ENCODE data around the gene MT1B.

Gene MT1B

DNA sequence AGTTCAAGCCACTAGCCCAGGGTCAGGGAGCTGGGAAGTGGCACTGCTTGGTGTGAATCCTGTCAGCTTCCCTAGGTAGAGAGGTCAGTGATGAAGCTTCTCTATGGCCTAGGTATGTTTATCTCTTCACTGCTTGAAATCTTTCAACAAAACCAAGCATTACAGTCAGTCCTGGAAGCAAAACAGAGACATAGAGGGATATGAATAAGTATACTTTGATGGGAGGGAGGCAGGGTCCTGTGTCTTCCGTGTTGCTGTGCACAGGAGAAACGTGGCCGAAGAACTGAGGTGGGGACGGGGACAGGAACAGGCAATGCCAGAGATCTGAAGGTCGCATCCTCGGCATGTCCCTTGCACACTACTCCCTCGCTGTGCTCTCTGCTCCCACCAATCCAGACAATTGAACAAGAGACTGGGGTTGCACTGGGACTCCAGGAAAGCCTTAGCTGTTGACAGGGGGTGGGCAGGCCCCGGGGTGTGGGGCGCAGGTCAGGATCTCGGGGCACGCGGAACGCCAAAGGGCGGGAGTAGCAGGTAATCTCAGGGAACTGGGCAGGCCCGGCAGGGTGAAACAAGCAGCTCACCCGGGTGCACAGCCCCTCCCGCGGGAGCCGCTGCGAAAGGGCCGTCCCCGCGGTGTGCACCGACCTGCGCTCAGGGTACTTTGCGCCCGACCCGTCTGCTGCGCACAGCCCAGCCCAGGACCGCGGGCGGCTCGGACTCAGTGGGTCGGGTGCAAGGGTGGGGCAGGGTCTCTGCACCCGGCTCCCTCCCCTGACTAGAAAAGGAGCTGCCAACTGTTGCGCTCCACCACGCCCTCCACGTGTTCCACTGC, 17.5 kb downstream of the MT1B start, which contains the start of gene MT1H:
Gene MT1H, plus strand, starts transcription at position 810 of the 835 bp plus-strand sequence. CDS start 71 bp downstream, outside the sequence.
- TF ChIP-seq, protein P1, sequence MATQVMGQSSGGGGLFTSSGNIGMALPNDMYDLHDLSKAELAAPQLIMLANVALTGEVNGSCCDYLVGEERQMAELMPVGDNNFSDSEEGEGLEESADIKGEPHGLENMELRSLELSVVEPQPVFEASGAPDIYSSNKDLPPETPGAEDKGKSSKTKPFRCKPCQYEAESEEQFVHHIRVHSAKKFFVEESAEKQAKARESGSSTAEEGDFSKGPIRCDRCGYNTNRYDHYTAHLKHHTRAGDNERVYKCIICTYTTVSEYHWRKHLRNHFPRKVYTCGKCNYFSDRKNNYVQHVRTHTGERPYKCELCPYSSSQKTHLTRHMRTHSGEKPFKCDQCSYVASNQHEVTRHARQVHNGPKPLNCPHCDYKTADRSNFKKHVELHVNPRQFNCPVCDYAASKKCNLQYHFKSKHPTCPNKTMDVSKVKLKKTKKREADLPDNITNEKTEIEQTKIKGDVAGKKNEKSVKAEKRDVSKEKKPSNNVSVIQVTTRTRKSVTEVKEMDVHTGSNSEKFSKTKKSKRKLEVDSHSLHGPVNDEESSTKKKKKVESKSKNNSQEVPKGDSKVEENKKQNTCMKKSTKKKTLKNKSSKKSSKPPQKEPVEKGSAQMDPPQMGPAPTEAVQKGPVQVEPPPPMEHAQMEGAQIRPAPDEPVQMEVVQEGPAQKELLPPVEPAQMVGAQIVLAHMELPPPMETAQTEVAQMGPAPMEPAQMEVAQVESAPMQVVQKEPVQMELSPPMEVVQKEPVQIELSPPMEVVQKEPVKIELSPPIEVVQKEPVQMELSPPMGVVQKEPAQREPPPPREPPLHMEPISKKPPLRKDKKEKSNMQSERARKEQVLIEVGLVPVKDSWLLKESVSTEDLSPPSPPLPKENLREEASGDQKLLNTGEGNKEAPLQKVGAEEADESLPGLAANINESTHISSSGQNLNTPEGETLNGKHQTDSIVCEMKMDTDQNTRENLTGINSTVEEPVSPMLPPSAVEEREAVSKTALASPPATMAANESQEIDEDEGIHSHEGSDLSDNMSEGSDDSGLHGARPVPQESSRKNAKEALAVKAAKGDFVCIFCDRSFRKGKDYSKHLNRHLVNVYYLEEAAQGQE (IDR thresholded peaks at IDR 0.05; ENCODE audit: insufficient read depth in 1 of 2, low read depth in 2 of 2, low read length in 2 of 2) = no peak
- TF ChIP-seq TAF1 (IDR thresholded peaks at IDR 0.05; ENCODE audit: borderline replicate concordance, insufficient read depth, low read length) (no peak), FOXP2 (optimal IDR thresholded peaks at IDR 0.05; ENCODE audit: borderline replicate concordance, extremely low read depth, extremely low read length, insufficient read depth) (no peak), SIN3A (IDR thresholded peaks at IDR 0.05; ENCODE audit: borderline replicate concordance, insufficient read depth, low read length) (no peak)

DNA sequence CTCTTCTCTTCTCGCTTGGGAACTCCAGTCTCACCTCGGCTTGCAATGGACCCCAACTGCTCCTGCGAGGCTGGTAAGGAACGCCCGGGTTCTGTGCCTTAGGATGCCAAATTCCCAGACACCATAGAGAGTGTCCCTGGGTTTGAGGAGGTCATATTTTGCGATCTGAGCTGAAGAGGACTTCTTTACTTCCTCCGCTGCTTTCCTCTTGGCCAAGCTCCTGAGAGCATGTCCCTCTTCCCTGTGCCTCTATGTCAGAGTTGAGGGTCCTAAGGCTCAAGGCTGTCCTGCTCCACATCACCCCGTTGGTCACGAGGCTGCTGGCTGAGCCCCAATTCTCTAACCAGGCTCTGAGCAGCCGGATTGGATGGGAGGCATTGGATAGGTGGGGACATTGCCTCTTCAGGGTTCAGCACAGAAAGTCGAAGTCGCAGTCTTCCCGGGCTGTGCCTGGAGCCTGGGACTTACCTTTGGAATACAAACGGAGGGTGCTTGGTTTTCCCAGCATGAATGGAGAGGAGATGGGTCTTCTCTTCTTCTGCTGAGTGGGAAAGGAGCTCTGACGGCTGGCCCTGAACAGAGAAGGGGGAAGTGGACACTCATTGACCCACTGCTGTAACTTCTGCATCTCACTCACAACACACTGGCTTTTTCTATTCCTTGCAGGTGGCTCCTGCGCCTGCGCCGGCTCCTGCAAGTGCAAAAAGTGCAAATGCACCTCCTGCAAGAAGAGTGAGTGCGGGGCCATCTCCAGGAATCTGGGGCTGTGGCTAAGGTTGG, 18.3 kb downstream of the MT1B start:
- no peak for TF ChIP-seq TAF1 (IDR thresholded peaks at IDR 0.05; ENCODE audit: borderline replicate concordance, insufficient read depth, low read length)
- no peak for TF ChIP-seq SIN3A (IDR thresholded peaks at IDR 0.05; ENCODE audit: borderline replicate concordance, insufficient read depth, low read length)
- TF ChIP-seq POLR2AphosphoS5 (IDR thresholded peaks at IDR 0.05; ENCODE audit: low read depth, low read length) = no peak
- TF ChIP-seq, protein P1 (IDR thresholded peaks at IDR 0.05; ENCODE audit: insufficient read depth in 1 of 2, low read depth in 2 of 2, low read length in 2 of 2) = no peak
- TF ChIP-seq FOXP2 (optimal IDR thresholded peaks at IDR 0.05; ENCODE audit: borderline replicate concordance, extremely low read depth, extremely low read length, insufficient read depth) = no peak

DNA sequence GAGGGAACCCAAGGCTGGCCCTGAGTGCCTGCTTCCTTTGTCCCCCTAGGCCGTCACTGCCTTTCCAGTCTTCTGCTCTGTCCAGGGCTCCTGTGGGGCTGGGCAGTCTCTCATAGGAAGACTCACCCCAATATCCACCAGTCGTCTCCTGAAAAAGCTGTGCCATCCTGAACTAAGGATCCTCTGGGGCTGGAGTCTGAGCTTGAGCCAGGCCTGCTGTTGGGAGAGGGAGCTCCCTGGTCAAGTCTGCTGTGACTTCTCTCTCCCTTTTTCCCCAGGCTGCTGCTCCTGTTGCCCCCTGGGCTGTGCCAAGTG, 18.9 kb downstream of the MT1B start:
- TF ChIP-seq POLR2AphosphoS5 (IDR thresholded peaks at IDR 0.05; ENCODE audit: low read depth, low read length) (no peak), SIN3A (IDR thresholded peaks at IDR 0.05; ENCODE audit: borderline replicate concordance, insufficient read depth, low read length) (no peak), FOXP2 (optimal IDR thresholded peaks at IDR 0.05; ENCODE audit: borderline replicate concordance, extremely low read depth, extremely low read length, insufficient read depth) (no peak), TAF1 (IDR thresholded peaks at IDR 0.05; ENCODE audit: borderline replicate concordance, insufficient read depth, low read length) (no peak)
- TF ChIP-seq, protein P1 (IDR thresholded peaks at IDR 0.05; ENCODE audit: insufficient read depth in 1 of 2, low read depth in 2 of 2, low read length in 2 of 2) = no peak

DNA sequence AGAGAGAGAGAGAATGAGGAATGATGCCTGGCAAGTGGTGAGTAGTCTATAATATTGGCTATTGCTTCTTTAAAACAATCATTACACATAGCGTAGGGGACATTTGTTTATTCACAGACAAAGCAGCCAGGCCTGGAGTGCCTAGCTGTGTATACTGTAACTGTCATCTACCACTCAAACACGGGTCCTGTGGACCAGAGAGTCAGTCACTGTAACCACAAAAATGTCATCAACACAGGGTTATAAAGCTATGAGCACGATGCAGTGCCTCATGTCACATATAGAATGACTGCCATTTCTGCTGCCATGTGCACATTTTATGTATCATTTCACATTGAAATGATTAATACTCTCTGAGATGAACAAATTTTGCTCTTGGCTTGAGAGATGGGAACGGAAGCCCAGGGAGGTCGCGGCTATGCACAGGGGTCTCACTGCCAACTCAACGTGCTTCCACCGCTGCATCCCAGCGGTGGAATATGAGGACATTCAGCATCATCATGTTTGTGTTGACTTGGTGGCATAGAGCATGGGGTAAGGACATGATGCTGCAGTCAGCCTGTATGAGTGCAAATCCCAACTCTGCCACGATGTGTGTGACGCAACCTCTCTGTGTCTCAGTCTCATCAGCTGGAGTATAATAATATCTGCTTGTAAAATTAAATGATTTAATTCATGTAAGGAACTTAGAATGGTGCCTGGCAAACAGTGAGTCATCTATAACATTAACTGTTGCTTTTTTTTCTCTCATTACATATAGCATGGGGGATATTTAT, 21.3 kb downstream of the MT1B start:
- no peak for TF ChIP-seq FOXP2 (optimal IDR thresholded peaks at IDR 0.05; ENCODE audit: borderline replicate concordance, extremely low read depth, extremely low read length, insufficient read depth)
- TF ChIP-seq, protein P1 (IDR thresholded peaks at IDR 0.05; ENCODE audit: insufficient read depth in 1 of 2, low read depth in 2 of 2, low read length in 2 of 2) = no peak
- TF ChIP-seq TAF1 (IDR thresholded peaks at IDR 0.05; ENCODE audit: borderline replicate concordance, insufficient read depth, low read length) = no peak
- no peak for TF ChIP-seq POLR2AphosphoS5 (IDR thresholded peaks at IDR 0.05; ENCODE audit: low read depth, low read length)
- no peak for TF ChIP-seq SIN3A (IDR thresholded peaks at IDR 0.05; ENCODE audit: borderline replicate concordance, insufficient read depth, low read length)
